ENCODE results near the gene MYORG.

The MYORG gene

GRCh38 chr9:34384368-34385165, 7.9 kb upstream of the MYORG start:
- DNase-seq, result no peak

GRCh38 chr9:34383904-34384303, 7.2 kb upstream of the MYORG start:
- DNase-seq, result no peak

GRCh38 chr9:34382879-34383278, 6.2 kb upstream of the MYORG start:
- no peak for DNase-seq

- DNase-seq, result no peak
Measured at GRCh38 chr9:34382054-34382453, 5.4 kb upstream of the MYORG start.

GRCh38 chr9:34381323-34381722, 4.6 kb upstream of the MYORG start:
- no peak for DNase-seq

GRCh38 chr9:34380511-34381315, 4.0 kb upstream of the MYORG start:
- peak; percentile 87 for DNase-seq

- DNase-seq, result no peak
Measured at GRCh38 chr9:34380034-34380510, 3.4 kb upstream of the MYORG start.

GRCh38 chr9:34379334-34380033, 2.8 kb upstream of the MYORG start:
- DNase-seq, result peak; percentile 86

- no peak for DNase-seq
Measured at GRCh38 chr9:34378376-34379060, 1.8 kb upstream of the MYORG start.

- peak; percentile 55 for DNase-seq
Measured at GRCh38 chr9:34377404-34377746, 677 bp upstream of the MYORG start.

GRCh38 chr9:34375901-34376595, 650 bp downstream of the MYORG start:
- peak; percentile 65 for DNase-seq

GRCh38 chr9:34374905-34375552, 1.7 kb downstream of the MYORG start:
- no peak for DNase-seq

GRCh38 chr9:34374339-34374738, 2.4 kb downstream of the MYORG start:
- DNase-seq, result no peak

- DNase-seq, result no peak
Measured at GRCh38 chr9:34373749-34374148, 2.9 kb downstream of the MYORG start.

GRCh38 chr9:34372467-34373011, 4.2 kb downstream of the MYORG start:
- DNase-seq, result no peak

- no peak for DNase-seq
Measured at GRCh38 chr9:34371886-34372466, 4.7 kb downstream of the MYORG start.

GRCh38 chr9:34370970-34371880, 5.5 kb downstream of the MYORG start:
- DNase-seq, result no peak

- no peak for DNase-seq
Measured at GRCh38 chr9:34370335-34370969, 6.2 kb downstream of the MYORG start.

- no peak for DNase-seq
Measured at GRCh38 chr9:34369636-34370035, 7.1 kb downstream of the MYORG start.
